ENCODE data around the gene EPM2A. TPM values are rescaled to one million over a fixed set of nuclear protein-coding genes. Genes with fewer than 3 reads are reported as not detected.

The EPM2A gene
- total and polyA plus RNA-seq, 11 donors, result 13.1 to 52.7 (median 39.8) TPM

DNA sequence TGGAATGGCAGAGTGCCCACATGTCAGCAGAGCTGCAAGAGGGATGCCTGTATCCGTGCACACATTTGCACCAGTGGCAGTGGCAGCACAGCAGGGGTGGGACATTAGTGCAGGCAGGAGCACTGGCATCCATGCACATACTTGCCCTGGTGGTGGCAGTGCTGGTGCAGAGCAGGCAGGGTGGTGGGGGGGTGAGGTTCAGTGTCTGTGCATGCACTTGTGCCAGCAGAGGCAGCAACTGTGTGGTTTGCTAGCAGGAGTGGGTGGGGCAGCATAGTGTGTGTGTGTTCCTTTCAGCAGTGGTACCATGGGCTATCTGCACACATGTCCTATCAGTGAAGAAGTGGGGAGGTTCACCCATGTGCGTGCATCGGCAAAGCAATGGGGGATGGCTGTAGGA is 151.6 kb downstream of the EPM2A start:
- TF ChIP-seq, protein P1, sequence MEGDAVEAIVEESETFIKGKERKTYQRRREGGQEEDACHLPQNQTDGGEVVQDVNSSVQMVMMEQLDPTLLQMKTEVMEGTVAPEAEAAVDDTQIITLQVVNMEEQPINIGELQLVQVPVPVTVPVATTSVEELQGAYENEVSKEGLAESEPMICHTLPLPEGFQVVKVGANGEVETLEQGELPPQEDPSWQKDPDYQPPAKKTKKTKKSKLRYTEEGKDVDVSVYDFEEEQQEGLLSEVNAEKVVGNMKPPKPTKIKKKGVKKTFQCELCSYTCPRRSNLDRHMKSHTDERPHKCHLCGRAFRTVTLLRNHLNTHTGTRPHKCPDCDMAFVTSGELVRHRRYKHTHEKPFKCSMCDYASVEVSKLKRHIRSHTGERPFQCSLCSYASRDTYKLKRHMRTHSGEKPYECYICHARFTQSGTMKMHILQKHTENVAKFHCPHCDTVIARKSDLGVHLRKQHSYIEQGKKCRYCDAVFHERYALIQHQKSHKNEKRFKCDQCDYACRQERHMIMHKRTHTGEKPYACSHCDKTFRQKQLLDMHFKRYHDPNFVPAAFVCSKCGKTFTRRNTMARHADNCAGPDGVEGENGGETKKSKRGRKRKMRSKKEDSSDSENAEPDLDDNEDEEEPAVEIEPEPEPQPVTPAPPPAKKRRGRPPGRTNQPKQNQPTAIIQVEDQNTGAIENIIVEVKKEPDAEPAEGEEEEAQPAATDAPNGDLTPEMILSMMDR (IDR thresholded peaks at IDR 0.05), result no peak
- no peak for TF ChIP-seq POLR2A (IDR thresholded peaks at IDR 0.05)
- H3K27ac ChIP-seq, result no peak overlapping the region
- intact Hi-C loops (cut with DNase I), result no loop called here
- H3K27me3 ChIP-seq, result no peaks in the 10 kb centered on the region
- H3K4me1 ChIP-seq, result no peaks in the 10 kb centered on the region
- H3K36me3 ChIP-seq, result no peaks in the 10 kb centered on the region
- ATAC-seq (peak in 2 of 4 donors; percentile 18 to 42), DNase-seq (peak in 1 of 5 donors; percentile 44)
- H3K4me3 ChIP-seq, result no peak overlapping the region
- peaks cover 0 to 13% (median 0%) of the 10 kb centered on the region in 12 donors for H3K9me3 ChIP-seq
- 53 to 100% (median 61%) methylated on average over 3 of the region's 3 CpGs for WGBS, 4 donors

Other genes starting within 250 kb of the EPM2A start
- 10 to 100 TPM in 8 of 9 donors, 1 to 10 TPM in 1; 9.0 to 17.1 (median 14.4) TPM for gene FBXO30, start 79.3 kb upstream of the EPM2A start, total RNA-seq
- gene FBXO30, start 79.3 kb upstream of the EPM2A start, polyA plus RNA-seq, result 1 to 10 TPM; 7.0 to 7.2 TPM
- gene SHPRH, start 228.8 kb upstream of the EPM2A start, total RNA-seq, result 10 to 100 TPM in 4 of 9 donors, 1 to 10 TPM in 5; 7.4 to 12.9 (median 8.9) TPM
- 1 to 10 TPM; 3.4 to 4.5 TPM for gene SHPRH, start 228.8 kb upstream of the EPM2A start, polyA plus RNA-seq